ENCODE results near the gene IL18R1.

DNA sequence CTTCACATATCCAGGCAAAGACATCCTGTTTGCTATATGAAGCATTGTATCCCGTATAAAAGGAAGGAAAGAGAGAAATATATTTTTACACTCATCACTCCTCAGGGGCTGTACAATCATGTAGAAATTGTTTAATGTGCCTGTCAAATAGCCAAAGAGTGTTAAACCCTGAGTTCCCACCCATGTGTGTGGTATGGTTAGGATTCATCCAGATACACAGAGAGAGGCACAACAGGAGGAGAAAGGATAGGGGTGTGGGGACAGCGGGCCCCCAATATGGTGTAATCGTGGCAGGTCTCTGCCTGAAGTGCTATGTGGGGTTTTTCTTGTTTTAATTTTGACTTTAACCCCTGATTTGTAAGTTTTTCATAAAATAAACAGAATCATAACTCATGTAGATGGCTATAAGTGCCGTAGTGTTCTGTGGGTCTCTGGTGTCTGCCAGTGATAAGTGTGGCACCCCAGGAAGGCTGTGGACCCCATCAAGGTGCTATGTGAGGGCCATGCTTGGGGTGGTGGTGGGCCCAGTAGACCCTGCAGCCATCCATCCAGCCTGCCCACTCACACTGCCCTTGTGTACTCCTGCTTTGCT lies 10.2 kb upstream of the IL18R1 start:
- TF ChIP-seq POLR2AphosphoS5 (IDR thresholded peaks at IDR 0.05; ENCODE audit: borderline replicate concordance, low read depth, low read length) (no peak), EZH2 (IDR thresholded peaks at IDR 0.05) (no peak), FOXP2 (optimal IDR thresholded peaks at IDR 0.05; ENCODE audit: control extremely low read depth, extremely low read length, insufficient read depth) (no peak)
